ENCODE measurements around the gene ZMAT3. TPM values are rescaled to one million over a fixed set of nuclear protein-coding genes. Genes with fewer than 3 reads are reported as not detected.
A peak's percentile ranks its signal among the peaks of the same experiment; 100 is the strongest.

ZMAT3 gene
- total RNA-seq, 2 experiments from 2014 or later, result 14.1 to 15.1 TPM

DNA sequence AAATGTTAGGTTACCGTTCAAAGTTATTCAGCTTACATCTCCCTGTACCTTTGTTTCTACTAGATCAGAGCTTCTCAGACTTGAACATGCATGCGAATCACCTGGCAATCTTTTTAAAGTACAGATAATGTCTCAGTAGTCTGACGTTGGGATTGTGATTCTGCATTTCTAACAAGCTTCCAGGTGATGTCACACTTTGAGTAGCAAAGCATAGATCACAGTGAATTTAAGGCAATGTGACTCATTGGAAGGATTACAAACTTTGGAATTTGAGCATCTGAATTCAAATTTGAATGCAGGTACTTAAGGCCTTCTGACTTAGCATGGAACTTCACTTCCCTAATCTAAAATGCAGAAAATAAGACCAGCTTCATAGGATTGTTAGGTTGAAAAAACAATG lies 10.8 kb upstream of the ZMAT3 start:
- H3K27me3 Mint-ChIP-seq, result peaks cover 7% of the 10 kb centered on the region
- H3K27ac Mint-ChIP-seq, result no peak overlapping the region
- H3K4me3 Mint-ChIP-seq, result no peak overlapping the region
- DNase-seq (no peak), ATAC-seq (no peak)
- no peaks in the 10 kb centered on the region for H3K36me3 Mint-ChIP-seq
- CTCF ChIA-PET, result interaction anchor here (1.6 to 2.5 kb wide), 3 partner anchors 8 to 15 kb away, joined by 3 to 11 read pairs (median 7); partner anchors contain the start of gene ZMAT3
- no peaks in the 10 kb centered on the region for H3K9me3 Mint-ChIP-seq (ENCODE audit: low read depth)
- H3K4me1 Mint-ChIP-seq, result peaks cover 15% of the 10 kb centered on the region

GRCh38 chr3:179081885-179082284 lies 10.3 kb upstream of the ZMAT3 start:
- DNase-seq, result no peak
- ATAC-seq, result no peak
- H3K27ac Mint-ChIP-seq, result no peak overlapping the region
- no peak overlapping the region for H3K4me3 Mint-ChIP-seq
- H3K9me3 Mint-ChIP-seq (ENCODE audit: low read depth), result no peaks in the 10 kb centered on the region
- peaks cover 15% of the 10 kb centered on the region for H3K4me1 Mint-ChIP-seq
- CTCF ChIA-PET, result interaction anchor here (2.3 to 2.5 kb wide), 2 partner anchors 8 to 11 kb away, joined by 7 to 11 read pairs; partner anchors contain the start of gene ZMAT3
- no peaks in the 10 kb centered on the region for H3K36me3 Mint-ChIP-seq
- peaks cover 7% of the 10 kb centered on the region for H3K27me3 Mint-ChIP-seq

DNA sequence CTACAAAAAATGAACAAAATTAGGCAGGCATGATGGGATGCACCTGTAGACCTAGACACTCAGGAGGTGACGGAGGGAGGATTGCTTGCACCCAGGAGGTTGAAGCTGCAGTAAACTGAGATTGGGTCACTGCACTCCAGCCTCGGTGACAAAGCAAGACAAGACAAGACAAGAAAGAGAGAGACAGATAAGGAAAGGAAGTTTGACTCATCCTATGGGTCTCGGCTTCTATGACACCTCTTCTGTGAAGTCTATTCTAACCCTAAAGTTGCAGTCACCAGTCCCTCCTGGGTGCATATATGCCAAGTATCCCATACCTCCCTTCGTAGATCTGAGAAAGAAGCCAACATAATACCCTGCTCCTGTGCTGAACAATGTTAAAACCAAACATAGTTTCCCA lies 7.9 kb upstream of the ZMAT3 start:
- H3K36me3 Mint-ChIP-seq, result no peaks in the 10 kb centered on the region
- H3K4me3 Mint-ChIP-seq, result no peak overlapping the region
- CTCF ChIA-PET, result interaction anchor here (1.2 kb wide), 1 partner anchor 10 kb away, joined by 4 read pairs; no protein-coding TSS in a partner anchor
- ATAC-seq, result peak; percentile 42
- peaks cover 18% of the 10 kb centered on the region for H3K4me1 Mint-ChIP-seq
- H3K27ac Mint-ChIP-seq, result no peak overlapping the region
- DNase-seq, result no peak
- H3K27me3 Mint-ChIP-seq, result peaks cover 7% of the 10 kb centered on the region
- no peaks in the 10 kb centered on the region for H3K9me3 Mint-ChIP-seq (ENCODE audit: low read depth)

- Mint-ChIP-seq H3K9me3 (ENCODE audit: low read depth) (no peaks in the 10 kb centered on the region), H3K36me3 (no peaks in the 10 kb centered on the region), H3K4me3 (no peak overlapping the region), H3K27ac (no peak overlapping the region), H3K27me3 (peaks cover 3% of the 10 kb centered on the region), H3K4me1 (peaks cover 19% of the 10 kb centered on the region)
- ATAC-seq (no peak), DNase-seq (no peak)
- CTCF ChIA-PET, result interaction anchor here (1.0 kb wide), 1 partner anchor 240 kb away, joined by 5 read pairs; no protein-coding TSS in a partner anchor
Measured at GRCh38 chr3:179076243-179077027, 4.8 kb upstream of the ZMAT3 start.

DNA sequence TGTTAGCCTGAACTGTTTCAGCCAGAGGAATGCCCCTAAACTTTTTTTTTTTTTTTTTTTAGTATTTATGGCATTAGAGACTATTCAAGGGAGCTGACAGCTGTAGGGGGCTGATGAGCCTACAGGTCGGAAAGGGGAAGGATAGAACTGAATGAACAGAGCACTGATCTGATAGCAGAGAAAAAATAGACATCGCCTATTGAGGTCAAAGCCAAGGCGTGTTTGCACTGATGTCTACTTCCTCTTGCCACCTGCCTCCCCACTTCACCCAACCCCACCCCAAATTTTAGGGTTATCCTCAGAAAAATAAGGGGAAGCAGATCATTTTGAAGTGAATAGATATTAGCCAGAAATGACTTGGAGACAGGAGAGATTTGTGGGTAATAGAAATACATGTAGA lies 3.0 kb upstream of the ZMAT3 start:
- no peak for DNase-seq
- CTCF ChIA-PET, result interaction anchor here (0.7 to 1.6 kb wide), 2 partner anchors 9 to 26 kb away, joined by 4 to 7 read pairs; no protein-coding TSS in a partner anchor
- Mint-ChIP-seq H3K27me3 (no peaks in the 10 kb centered on the region), H3K36me3 (peaks cover 3% of the 10 kb centered on the region), H3K9me3 (ENCODE audit: low read depth) (no peaks in the 10 kb centered on the region), H3K4me3 (no peak overlapping the region), H3K27ac (no peak overlapping the region), H3K4me1 (peaks cover 27% of the 10 kb centered on the region)
- ATAC-seq, result no peak

GRCh38 chr3:179073816-179074215 lies 2.2 kb upstream of the ZMAT3 start:
- peaks cover 31% of the 10 kb centered on the region for H3K4me1 Mint-ChIP-seq
- no peak overlapping the region for H3K4me3 Mint-ChIP-seq
- peaks cover 7% of the 10 kb centered on the region for H3K36me3 Mint-ChIP-seq
- peak overlapping the region; percentile 13 for H3K27ac Mint-ChIP-seq
- DNase-seq (no peak), ATAC-seq (no peak)
- CTCF ChIA-PET, result interaction anchor here (0.9 to 1.6 kb wide), 3 partner anchors 9 to 242 kb away, joined by 3 to 7 read pairs (median 4); no protein-coding TSS in a partner anchor
- no peaks in the 10 kb centered on the region for H3K9me3 Mint-ChIP-seq (ENCODE audit: low read depth)
- no peaks in the 10 kb centered on the region for H3K27me3 Mint-ChIP-seq

DNA sequence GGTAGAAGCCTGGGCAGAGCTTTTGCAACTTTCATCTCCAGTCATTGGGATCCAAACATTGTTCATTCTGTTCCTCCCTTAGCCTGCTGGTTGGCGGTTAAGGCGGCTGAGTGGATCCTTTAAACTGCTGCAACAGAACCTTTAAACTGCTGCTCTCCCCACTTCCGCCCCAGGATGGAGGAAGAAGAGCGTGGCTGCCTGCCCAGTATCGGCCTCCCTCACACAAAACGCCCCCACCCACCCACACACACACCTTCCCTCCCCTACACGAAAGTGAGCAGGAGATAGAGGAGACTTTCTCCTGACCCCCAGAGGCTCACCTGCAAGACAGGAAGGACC lies 460 bp upstream of the ZMAT3 start:
- peak; percentile 73 for DNase-seq
- no peaks in the 10 kb centered on the region for H3K9me3 Mint-ChIP-seq (ENCODE audit: low read depth)
- H3K27me3 Mint-ChIP-seq, result no peaks in the 10 kb centered on the region
- peaks cover 36% of the 10 kb centered on the region for H3K4me1 Mint-ChIP-seq
- peak overlapping the region; percentile 89 for H3K27ac Mint-ChIP-seq
- peak overlapping the region; percentile 98 for H3K4me3 Mint-ChIP-seq
- peak; percentile 65 for ATAC-seq
- peaks cover 13% of the 10 kb centered on the region for H3K36me3 Mint-ChIP-seq
- CTCF ChIA-PET, result interaction anchor here (3.1 kb wide), 1 partner anchor 56 kb away, joined by 14 read pairs; no protein-coding TSS in a partner anchor

DNA sequence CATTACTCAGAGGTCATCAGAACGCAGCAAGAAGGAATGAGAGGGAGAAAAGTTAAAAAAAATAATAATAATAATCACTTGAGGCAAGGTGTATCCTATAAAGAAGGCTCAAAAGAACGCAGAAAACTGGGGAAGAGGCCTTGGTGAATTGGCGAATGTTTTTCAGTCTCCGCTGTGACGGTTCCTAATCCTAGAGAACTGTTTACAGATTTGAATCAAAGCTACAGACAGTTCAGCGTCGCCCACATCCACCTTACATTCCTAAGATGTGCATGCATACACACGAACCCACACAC lies 634 bp downstream of the ZMAT3 start:
- Mint-ChIP-seq H3K36me3 (peaks cover 22% of the 10 kb centered on the region), H3K4me1 (peaks cover 36% of the 10 kb centered on the region), H3K27me3 (no peaks in the 10 kb centered on the region), H3K9me3 (ENCODE audit: low read depth) (no peaks in the 10 kb centered on the region), H3K27ac (peak overlapping the region; percentile 91), H3K4me3 (peak overlapping the region; percentile 98)
- DNase-seq, result no peak
- CTCF ChIA-PET, result interaction anchor here (0.6 to 4.8 kb wide), 9 partner anchors 12 to 547 kb away, joined by 3 to 30 read pairs (median 6); partner anchors contain the start of gene PIK3CA
- no peak for ATAC-seq

DNA sequence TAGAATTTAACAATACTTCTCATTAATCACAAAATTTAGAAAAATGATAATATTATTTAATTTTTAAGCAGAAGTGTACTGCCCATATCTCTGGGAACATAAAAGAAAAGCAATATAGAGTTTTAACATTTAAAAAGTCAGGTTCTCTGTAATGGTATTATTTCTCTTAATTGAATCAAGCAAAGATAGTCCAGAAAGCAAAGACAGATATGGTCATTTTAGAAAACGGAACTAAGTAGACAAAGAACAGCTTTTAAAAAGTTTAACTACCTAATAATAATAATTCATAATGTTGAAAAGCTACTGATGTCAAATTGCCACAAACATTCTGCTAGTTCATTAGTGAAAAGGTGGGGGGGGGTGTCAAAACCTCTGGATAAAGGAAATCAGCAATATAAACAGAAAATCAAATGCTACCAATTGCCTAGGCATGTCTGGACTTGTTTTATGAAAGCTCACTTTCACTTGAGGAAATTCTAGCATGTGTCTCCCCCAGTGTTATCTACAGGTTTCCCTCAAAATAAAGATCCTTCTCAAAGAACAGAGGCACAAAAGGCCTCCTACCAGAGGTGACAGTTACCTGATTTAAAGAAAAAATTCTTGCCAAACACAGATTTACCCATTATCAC lies 1.7 kb downstream of the ZMAT3 start:
- Mint-ChIP-seq H3K27me3 (no peaks in the 10 kb centered on the region), H3K36me3 (peaks cover 24% of the 10 kb centered on the region), H3K9me3 (ENCODE audit: low read depth) (no peaks in the 10 kb centered on the region), H3K27ac (peak overlapping the region; percentile 59), H3K4me3 (peak overlapping the region; percentile 62), H3K4me1 (peaks cover 36% of the 10 kb centered on the region)
- ATAC-seq, result no peak
- no peak for DNase-seq
- CTCF ChIA-PET, result interaction anchor here (0.6 to 4.8 kb wide), 17 partner anchors 10 to 492 kb away, joined by 3 to 30 read pairs (median 4); partner anchors contain the start of genes PIK3CA and ZNF639

GRCh38 chr3:179068779-179069530 lies 2.7 kb downstream of the ZMAT3 start:
- Mint-ChIP-seq H3K27ac (peak overlapping the region; percentile 58), H3K4me3 (peak overlapping the region; percentile 62), H3K4me1 (peaks cover 31% of the 10 kb centered on the region), H3K9me3 (ENCODE audit: low read depth) (no peaks in the 10 kb centered on the region), H3K36me3 (peaks cover 29% of the 10 kb centered on the region), H3K27me3 (no peaks in the 10 kb centered on the region)
- CTCF ChIA-PET, result interaction anchor here (0.5 to 4.8 kb wide), 20 partner anchors 10 to 1532 kb away, joined by 3 to 30 read pairs (median 4); partner anchors contain the start of gene PIK3CA
- peak; percentile 62 for DNase-seq
- no peak for ATAC-seq

- Mint-ChIP-seq H3K4me3 (no peak overlapping the region), H3K27me3 (no peaks in the 10 kb centered on the region), H3K9me3 (ENCODE audit: low read depth) (no peaks in the 10 kb centered on the region), H3K36me3 (peaks cover 32% of the 10 kb centered on the region), H3K27ac (no peak overlapping the region), H3K4me1 (peaks cover 30% of the 10 kb centered on the region)
- DNase-seq, result no peak
- ATAC-seq, result no peak
- CTCF ChIA-PET, result interaction anchor here (0.9 to 4.8 kb wide), 7 partner anchors 9 to 1533 kb away, joined by 3 to 30 read pairs (median 4); no protein-coding TSS in a partner anchor
Measured at GRCh38 chr3:179067839-179068238, 3.8 kb downstream of the ZMAT3 start.

DNA sequence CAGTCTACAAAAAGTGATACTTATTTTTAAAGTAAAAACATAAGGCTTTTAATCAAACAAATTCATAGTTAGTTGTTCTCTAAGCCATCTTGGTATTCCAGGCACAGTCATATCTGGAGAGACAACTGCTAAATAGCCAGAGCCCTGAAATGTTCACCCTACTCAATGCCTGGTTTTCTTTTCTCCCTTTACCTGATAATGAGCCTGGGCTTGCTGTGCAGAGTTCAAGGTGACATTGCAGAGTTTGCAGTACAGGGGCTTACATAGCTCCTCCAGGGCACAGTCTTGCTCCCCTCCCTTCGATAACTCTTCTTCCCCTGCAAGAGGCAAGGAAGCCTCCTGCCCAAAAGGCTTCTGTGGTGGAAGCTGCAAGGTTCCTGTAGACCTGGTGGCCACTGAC lies 4.3 kb downstream of the ZMAT3 start:
- Mint-ChIP-seq H3K27me3 (no peaks in the 10 kb centered on the region), H3K36me3 (peaks cover 35% of the 10 kb centered on the region), H3K9me3 (ENCODE audit: low read depth) (no peaks in the 10 kb centered on the region), H3K4me3 (no peak overlapping the region), H3K27ac (no peak overlapping the region), H3K4me1 (peaks cover 28% of the 10 kb centered on the region)
- no peak for DNase-seq
- CTCF ChIA-PET, result interaction anchor here (0.7 to 4.8 kb wide), 3 partner anchors 11 to 254 kb away, joined by 3 to 30 read pairs (median 3); no protein-coding TSS in a partner anchor
- ATAC-seq, result no peak
